HepG2 (cell line): ENCODE measurements around the gene AP1G1. TPM values are rescaled to one million over a fixed set of nuclear protein-coding genes. Genes with fewer than 3 reads are reported as not detected.

Experiments
- AFF4 ChIP-seq: sonication (generic); formaldehyde crosslinking; IDR thresholded peaks from 2 replicates; pipeline ENCODE4 v1.4.0; 2020; ENCODE audit warnings: missing genetic modification reagents
- FUBP1 ChIP-seq: sonication (generic); formaldehyde crosslinking; IDR thresholded peaks from 2 replicates; pipeline ENCODE4 v1.5.1; 2020; ENCODE audit warnings: missing genetic modification reagents, mild to moderate bottlenecking, borderline replicate concordance
- MXD3 ChIP-seq: IDR thresholded peaks from 2 replicates; pipeline ENCODE4 v1.6.1; 2016; ENCODE audit warnings: mild to moderate bottlenecking, missing biosample characterization, missing genetic modification reagents
- PAWR ChIP-seq: sonication (generic); formaldehyde crosslinking; IDR thresholded peaks from 2 replicates; pipeline ENCODE4 v1.4.0; 2020; ENCODE audit warnings: missing genetic modification reagents, mild to moderate bottlenecking, borderline replicate concordance
- SPEN ChIP-seq: sonication (generic); formaldehyde crosslinking; IDR thresholded peaks from 2 replicates; pipeline ENCODE4 v1.5.1; 2020; ENCODE audit warnings: low read depth, mild to moderate bottlenecking, missing genetic modification reagents
- TFDP2 ChIP-seq: sonication (generic); formaldehyde crosslinking; IDR thresholded peaks from 2 replicates; pipeline ENCODE4 v1.4.0; 2020; ENCODE audit warnings: missing genetic modification reagents
- TRIM22 ChIP-seq: fragments of 450-650 bp; IDR thresholded peaks from 2 replicates; pipeline ENCODE4 v1.6.1; 2017
- ZFP90 ChIP-seq: sonication (generic); formaldehyde crosslinking; IDR thresholded peaks from 2 replicates; pipeline ENCODE4 v1.8.0; 2022; ENCODE audit warnings: missing genetic modification reagents, mild to moderate bottlenecking, inconsistent platforms, borderline replicate concordance
- ZFY ChIP-seq: sonication (generic); formaldehyde crosslinking; IDR thresholded peaks from 2 replicates; pipeline ENCODE4 v1.4.0; 2020; ENCODE audit warnings: missing genetic modification reagents
- ZFYVE20 ChIP-seq: sonication (generic); formaldehyde crosslinking; IDR thresholded peaks from 2 replicates; pipeline ENCODE4 v1.8.0; 2023; ENCODE audit warnings: low read depth, mild to moderate bottlenecking, moderate library complexity, missing genetic modification reagents, borderline replicate concordance
- ZNF225 ChIP-seq: sonication (generic); formaldehyde crosslinking; IDR thresholded peaks from 2 replicates; pipeline ENCODE4 v1.4.0; 2020; ENCODE audit warnings: mild to moderate bottlenecking, missing genetic modification reagents
- ZNF530 ChIP-seq: sonication (generic); formaldehyde crosslinking; IDR thresholded peaks from 2 replicates; pipeline ENCODE4 v1.5.0; 2020; ENCODE audit warnings: low read depth, mild to moderate bottlenecking, missing genetic modification reagents
- ZNF598 ChIP-seq: sonication (generic); formaldehyde crosslinking; IDR thresholded peaks from 2 replicates; pipeline ENCODE4 v1.5.1; 2020; ENCODE audit warnings: mild to moderate bottlenecking, missing genetic modification reagents, borderline replicate concordance
- ZNF607 ChIP-seq: sonication (generic); formaldehyde crosslinking; IDR thresholded peaks from 2 replicates; pipeline ENCODE4 v1.5.1; 2020; ENCODE audit warnings: missing genetic modification reagents, mild to moderate bottlenecking, borderline replicate concordance
- ZNF644 ChIP-seq: IDR thresholded peaks from 2 replicates; pipeline ENCODE4 v1.6.1; 2016; ENCODE audit warnings: low read depth
- ZNF777 ChIP-seq: sonication (generic); formaldehyde crosslinking; IDR thresholded peaks from 2 replicates; pipeline ENCODE4 v1.4.0; 2020; ENCODE audit warnings: missing genetic modification reagents
- ZUFSP ChIP-seq: sonication (generic); formaldehyde crosslinking; IDR thresholded peaks from 2 replicates; pipeline ENCODE4 v1.9.0; 2021; ENCODE audit warnings: missing genetic modification reagents, mild to moderate bottlenecking, borderline replicate concordance
- polyA plus RNA-seq, 8 experiments: library from polyadenylated mRNA; depleted of rRNA in 3 of 8; stranded (reverse) in 7 of 8; unstranded in 1 of 8; fragments of >200 nt; fragmentation: Illumina TruSeq in 4 of 8; extraction: Trizol in 4 of 8; gene quantifications; 2 replicates each; pipeline versions ENCODE4 v1.2.1 to v1.2.3, GENCODE V29; 2011 to 2016; ENCODE audit warnings: low read depth in 4 of 8, missing spikeins in 1 of 8, mixed read lengths in 1 of 8; ENCODE audit not compliant: insufficient read depth in 1 of 8
- total RNA-seq, 5 experiments: library from RNA; depleted of rRNA; stranded (reverse); fragments of >200 nt; fragmentation: Illumina TruSeq; extraction: Trizol; gene quantifications; 2 replicates each; pipeline ENCODE4 v1.2.3, GENCODE V29; 2016; ENCODE audit warnings: low read depth in 1 of 5

Gene AP1G1
- total and polyA plus RNA-seq, 2 of the 13 experiments (the other 11 are each of a cell fraction or from before 2014, with no cell fraction given) = 62.2 to 66.2 TPM

GRCh38 chr16:71722801-71723536 lies 85.7 kb downstream of the AP1G1 start (continued):
- no peak for TF ChIP-seq FUBP1 (CRISPR knock-in tag)
- TF ChIP-seq PAWR (CRISPR knock-in tag) = no peak
- TF ChIP-seq ZFYVE20 = no peak
- TF ChIP-seq SPEN (CRISPR knock-in tag) = peak; percentile 60
- no peak for TF ChIP-seq ZNF530
- no peak for TF ChIP-seq ZFY
- no peak for TF ChIP-seq ZNF607 (CRISPR knock-in tag)
- TF ChIP-seq ZNF598 (CRISPR knock-in tag) = peak; percentile 38; the same call in 1 of the 2 replicates
- TF ChIP-seq AFF4 = no peak
- no peak for TF ChIP-seq ZNF644
- no peak for TF ChIP-seq ZUFSP (CRISPR knock-in tag)
- peak; percentile 69 for TF ChIP-seq ZNF225 (CRISPR knock-in tag)
- peak; percentile 96 for TF ChIP-seq ZNF777 (CRISPR knock-in tag)
- TF ChIP-seq ZFP90 (CRISPR knock-in tag) = peak; percentile 45; the same call in 1 of the 2 replicates
- 0 out of 2 replicates have a peak, but pooled peaks have one; percentile 30 for TF ChIP-seq TFDP2
- TF ChIP-seq MXD3 (CRISPR knock-in tag) = peak; percentile 53; the same call in 1 of the 2 replicates
- TF ChIP-seq TRIM22 = no peak
